Measurements from ENCODE around the gene PANK4. TPM values are rescaled to one million over a fixed set of nuclear protein-coding genes. Genes with fewer than 3 reads are reported as not detected.
A peak's percentile ranks its signal among the peaks of the same experiment; 100 is the strongest.

Gene PANK4
- total and polyA plus RNA-seq, 12 donors, result 26.1 to 56.4 (median 34.5) TPM

DNA sequence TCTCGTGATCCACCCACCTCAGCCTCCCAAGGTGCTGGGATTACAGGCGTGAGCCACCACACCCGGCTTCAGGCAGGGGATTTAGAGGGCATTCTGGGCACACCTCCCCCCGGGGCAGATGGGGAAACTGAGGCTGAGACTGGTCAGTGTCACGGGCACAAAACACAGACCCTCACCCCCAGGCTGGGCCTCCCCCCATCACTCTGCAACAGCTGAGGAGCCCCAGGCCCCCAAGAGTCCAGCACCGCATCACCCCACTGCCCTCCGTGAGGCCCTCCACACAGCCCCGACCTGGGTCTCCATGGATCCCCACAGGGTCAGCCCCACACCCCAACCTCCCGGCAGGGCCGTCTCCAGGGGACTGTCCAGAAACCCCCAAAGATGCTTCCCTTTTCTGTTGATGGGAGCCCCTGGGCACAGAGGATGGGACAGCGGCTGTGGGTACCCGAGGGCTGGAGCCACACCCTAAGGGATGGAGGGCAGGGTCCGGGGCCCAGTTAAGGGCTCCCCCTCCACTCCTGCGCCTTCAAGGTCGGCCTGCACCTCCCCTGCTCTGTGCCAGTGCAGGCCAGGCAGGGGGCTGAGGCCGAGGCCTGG, 40.8 kb upstream of the PANK4 start:
- peaks cover 0 to 18% (median 0%) of the 10 kb centered on the region in 9 donors for H3K36me3 ChIP-seq
- H3K27ac ChIP-seq, result no peak overlapping the region
- TF ChIP-seq, protein P1, sequence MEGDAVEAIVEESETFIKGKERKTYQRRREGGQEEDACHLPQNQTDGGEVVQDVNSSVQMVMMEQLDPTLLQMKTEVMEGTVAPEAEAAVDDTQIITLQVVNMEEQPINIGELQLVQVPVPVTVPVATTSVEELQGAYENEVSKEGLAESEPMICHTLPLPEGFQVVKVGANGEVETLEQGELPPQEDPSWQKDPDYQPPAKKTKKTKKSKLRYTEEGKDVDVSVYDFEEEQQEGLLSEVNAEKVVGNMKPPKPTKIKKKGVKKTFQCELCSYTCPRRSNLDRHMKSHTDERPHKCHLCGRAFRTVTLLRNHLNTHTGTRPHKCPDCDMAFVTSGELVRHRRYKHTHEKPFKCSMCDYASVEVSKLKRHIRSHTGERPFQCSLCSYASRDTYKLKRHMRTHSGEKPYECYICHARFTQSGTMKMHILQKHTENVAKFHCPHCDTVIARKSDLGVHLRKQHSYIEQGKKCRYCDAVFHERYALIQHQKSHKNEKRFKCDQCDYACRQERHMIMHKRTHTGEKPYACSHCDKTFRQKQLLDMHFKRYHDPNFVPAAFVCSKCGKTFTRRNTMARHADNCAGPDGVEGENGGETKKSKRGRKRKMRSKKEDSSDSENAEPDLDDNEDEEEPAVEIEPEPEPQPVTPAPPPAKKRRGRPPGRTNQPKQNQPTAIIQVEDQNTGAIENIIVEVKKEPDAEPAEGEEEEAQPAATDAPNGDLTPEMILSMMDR (IDR thresholded peaks at IDR 0.05), result no peak
- H3K9me3 ChIP-seq, result no peaks in the 10 kb centered on the region
- H3K27me3 ChIP-seq, result peaks cover 0 to 22% (median 0%) of the 10 kb centered on the region in 7 donors
- peak in 1 of 2 donors; percentile 8 for DNase-seq
- H3K4me3 ChIP-seq, result no peak overlapping the region
- H3K4me1 ChIP-seq, result no peaks in the 10 kb centered on the region
- WGBS, 2 donors, result 82 to 84% methylated on average over 16 of the region's 16 CpGs
- ATAC-seq, result no peak
- intact Hi-C loops (cut with DNase I), result no loop called here

DNA sequence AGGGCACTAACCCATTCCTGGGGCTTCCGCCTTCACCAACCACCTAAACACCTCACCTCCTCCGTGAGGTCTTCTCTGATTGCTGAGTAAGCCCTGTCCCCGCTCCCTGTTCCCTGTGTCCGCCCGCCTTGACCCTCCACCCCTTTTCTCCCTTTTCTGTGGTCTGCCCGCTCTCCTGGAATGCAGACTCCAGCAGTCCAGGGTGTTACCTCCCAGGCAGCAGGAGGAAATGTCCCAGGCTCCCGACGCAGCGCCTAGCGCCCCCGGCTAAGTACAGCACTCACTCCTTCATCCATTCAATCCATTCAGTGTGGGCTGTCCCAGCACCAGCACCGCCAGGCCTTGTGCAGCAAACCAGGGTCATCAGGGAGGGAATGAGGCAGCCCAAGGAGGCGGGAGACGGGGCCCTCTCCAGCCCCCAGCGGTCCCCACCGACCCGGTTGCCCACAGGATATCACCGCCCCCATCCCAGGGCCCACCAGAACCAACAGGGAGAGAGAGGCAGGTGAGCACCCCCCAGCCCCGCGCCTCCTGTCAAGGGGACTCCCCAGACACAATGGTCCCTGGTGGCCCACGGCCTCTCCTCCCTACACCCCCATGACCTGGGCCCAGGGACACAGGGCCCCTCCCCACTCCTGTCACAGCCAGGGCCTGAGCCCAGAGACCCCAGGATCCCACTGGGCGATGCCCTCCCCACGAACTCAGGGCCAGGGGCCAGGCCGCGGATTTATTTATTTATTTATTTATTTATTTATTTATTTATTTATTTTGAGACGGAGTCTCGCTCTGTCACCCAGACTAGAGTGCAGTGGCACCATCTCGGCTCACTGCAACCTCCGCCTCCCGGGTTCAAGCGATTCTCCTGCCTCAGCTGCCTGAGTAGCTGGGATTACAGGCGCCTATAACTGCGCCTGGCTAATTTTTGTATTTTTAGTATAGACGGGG, 40.0 kb upstream of the PANK4 start:
- H3K27me3 ChIP-seq, result peaks cover 0 to 22% (median 0%) of the 10 kb centered on the region in 7 donors
- no peak overlapping the region for H3K27ac ChIP-seq
- H3K36me3 ChIP-seq, result peaks cover 0 to 26% (median 0%) of the 10 kb centered on the region in 9 donors
- DNase-seq (peak in 1 of 2 donors; percentile 11), ATAC-seq (no peak)
- WGBS, 2 donors, result 70 to 79% methylated on average over 34 of the region's 34 CpGs
- intact Hi-C loops (cut with DNase I), result no loop called here
- H3K4me3 ChIP-seq, result no peak overlapping the region
- H3K4me1 ChIP-seq, result no peaks in the 10 kb centered on the region
- TF ChIP-seq, protein P1 (IDR thresholded peaks at IDR 0.05), result no peak
- H3K9me3 ChIP-seq, result no peaks in the 10 kb centered on the region

DNA sequence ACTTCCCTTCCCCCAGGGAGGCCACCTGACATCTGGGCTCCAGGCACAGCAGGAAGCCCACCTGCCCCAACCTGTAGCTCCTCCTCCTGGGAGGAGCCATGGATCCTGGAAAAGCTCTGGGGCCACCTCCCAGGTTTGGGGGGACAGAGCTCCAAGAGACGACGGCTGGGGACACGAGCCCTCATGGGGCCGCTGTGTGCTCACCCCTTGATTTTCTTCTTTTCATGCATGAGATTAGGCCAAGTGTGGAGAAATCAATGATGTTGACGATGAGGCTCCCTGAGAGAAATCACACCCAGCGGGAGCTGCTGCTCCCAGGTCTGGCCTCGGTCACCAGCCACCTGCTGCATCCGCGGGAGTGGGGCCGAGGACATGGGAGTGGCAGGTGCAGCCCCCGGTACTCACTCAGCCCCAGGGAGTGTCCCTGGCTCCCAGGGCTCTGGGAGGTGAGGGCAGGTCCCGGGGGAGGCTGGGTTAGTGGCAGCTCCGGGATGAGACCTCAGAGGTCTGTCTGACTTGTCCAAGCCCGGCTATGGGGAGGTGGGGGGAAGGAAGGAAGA, 38.5 kb upstream of the PANK4 start:
- DNase-seq, result no peak
- no peak overlapping the region for H3K27ac ChIP-seq
- ATAC-seq, result no peak
- H3K4me3 ChIP-seq, result no peak overlapping the region
- H3K27me3 ChIP-seq, result peaks cover 0 to 22% (median 0%) of the 10 kb centered on the region in 7 donors
- intact Hi-C loops (cut with DNase I), result no loop called here
- H3K9me3 ChIP-seq, result no peaks in the 10 kb centered on the region
- 32 to 34% methylated on average over 14 of the region's 14 CpGs for WGBS, 2 donors
- TF ChIP-seq, protein P1 (IDR thresholded peaks at IDR 0.05), result no peak
- H3K36me3 ChIP-seq, result peaks cover 0 to 41% (median 0%) of the 10 kb centered on the region in 9 donors
- H3K4me1 ChIP-seq, result no peaks in the 10 kb centered on the region

DNA sequence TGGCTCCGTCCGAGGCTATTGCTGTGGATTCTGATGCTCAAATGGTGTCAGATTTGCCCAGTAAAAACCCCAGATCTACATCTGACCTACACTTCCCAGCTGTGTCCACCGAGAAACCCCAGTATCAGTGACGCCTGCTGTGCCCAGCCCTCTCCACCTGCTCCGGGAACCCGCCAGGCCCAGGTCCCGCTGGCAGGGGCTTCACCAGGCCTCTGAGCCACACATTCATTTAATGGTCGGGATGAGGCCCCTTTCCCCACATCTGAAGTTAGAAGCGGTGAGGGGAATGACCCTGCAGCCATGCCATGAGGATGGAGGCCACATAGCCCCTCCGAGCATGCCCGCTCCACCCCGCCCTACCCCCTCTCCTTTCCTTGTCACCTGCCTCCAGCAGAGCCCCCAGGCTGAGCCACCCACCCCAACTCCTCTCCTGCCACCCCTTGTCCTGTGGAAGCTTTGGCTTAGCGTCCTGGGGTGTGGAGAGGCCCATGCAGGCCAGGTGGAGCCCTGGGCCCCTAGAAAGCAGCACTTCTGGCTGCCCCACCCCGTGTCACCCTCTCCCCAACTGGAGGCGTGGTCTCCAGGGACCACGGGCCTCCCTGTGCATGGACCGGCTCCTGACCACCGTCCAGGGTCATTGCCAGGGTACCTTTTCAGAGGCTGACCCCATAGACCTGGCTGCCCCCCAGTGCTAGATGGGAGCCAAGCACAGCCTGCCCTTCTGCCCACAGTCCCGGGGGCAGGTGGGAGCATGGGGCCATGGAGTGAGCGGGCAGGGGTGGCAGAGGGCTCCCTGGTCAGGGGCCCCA, 37.8 kb upstream of the PANK4 start:
- no peak for DNase-seq

More for the DNA sequence above, 37.8 kb upstream of the PANK4 start:
- intact Hi-C loops (cut with DNase I), result no loop called here
- WGBS, 2 donors, result 77 to 85% methylated on average over 20 of the region's 20 CpGs
- peaks cover 0 to 48% (median 2%) of the 10 kb centered on the region in 9 donors for H3K36me3 ChIP-seq
- H3K4me1 ChIP-seq, result no peaks in the 10 kb centered on the region
- no peak for ATAC-seq
- H3K27me3 ChIP-seq, result peaks cover 0 to 22% (median 0%) of the 10 kb centered on the region in 7 donors
- H3K27ac ChIP-seq, result no peak overlapping the region
- H3K4me3 ChIP-seq, result no peak overlapping the region
- TF ChIP-seq, protein P1 (IDR thresholded peaks at IDR 0.05), result no peak
- no peaks in the 10 kb centered on the region for H3K9me3 ChIP-seq

All from heart right ventricle (tissue), 16 donors.